COLO829 (cell line): ENCODE measurements around the gene VAT1L.

Experiments used
- DNase-seq: peaks from one replicate; pipeline ENCODE4 v3.0.0; 2012; ENCODE audit warnings: low spot score

The VAT1L gene, protein sequence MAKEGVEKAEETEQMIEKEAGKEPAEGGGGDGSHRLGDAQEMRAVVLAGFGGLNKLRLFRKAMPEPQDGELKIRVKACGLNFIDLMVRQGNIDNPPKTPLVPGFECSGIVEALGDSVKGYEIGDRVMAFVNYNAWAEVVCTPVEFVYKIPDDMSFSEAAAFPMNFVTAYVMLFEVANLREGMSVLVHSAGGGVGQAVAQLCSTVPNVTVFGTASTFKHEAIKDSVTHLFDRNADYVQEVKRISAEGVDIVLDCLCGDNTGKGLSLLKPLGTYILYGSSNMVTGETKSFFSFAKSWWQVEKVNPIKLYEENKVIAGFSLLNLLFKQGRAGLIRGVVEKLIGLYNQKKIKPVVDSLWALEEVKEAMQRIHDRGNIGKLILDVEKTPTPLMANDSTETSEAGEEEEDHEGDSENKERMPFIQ

DNA sequence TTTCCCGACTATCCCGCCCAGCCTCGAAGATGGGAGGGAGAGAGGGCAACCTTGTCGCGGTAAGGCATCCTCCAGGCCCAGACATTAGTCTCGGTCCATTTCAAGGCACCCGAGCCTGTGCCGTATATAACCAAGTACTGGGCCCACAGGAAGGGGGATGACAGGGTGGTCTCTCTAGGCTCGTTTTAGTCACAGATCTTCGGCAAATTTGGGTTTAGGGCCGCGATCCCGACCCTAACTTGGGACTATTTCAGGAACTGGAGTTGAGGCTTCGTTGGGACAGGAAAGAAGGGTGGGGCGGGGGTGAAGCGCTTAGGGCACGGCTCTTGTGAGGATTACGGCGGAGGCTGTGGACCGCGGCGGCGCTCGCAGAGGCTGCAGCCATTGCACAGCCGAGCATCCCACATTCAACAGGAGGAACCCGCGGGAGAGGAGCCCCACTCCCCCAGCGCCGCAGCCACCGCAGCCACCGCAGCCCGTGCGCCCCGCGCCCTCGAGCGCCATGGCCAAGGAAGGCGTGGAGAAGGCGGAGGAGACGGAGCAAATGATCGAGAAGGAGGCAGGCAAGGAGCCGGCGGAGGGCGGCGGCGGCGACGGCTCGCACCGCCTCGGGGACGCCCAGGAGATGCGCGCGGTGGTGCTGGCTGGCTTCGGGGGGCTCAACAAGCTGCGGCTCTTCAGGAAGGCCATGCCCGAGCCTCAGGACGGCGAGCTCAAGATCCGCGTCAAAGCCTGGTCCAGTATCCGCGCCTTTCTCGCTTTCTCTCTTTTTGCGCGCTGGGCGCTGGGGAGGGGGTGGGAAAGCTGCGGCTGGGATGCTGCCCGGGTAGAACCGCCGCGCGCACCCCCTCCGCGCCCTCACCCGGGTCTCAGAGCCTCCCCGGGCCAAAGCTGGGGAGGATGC is at the start of gene VAT1L:
Gene VAT1L, plus strand, starts transcription at position 384 of the 904 bp plus-strand sequence. Its CDS starts 119 bp downstream, at position 503.
- no peak for DNase-seq

DNA sequence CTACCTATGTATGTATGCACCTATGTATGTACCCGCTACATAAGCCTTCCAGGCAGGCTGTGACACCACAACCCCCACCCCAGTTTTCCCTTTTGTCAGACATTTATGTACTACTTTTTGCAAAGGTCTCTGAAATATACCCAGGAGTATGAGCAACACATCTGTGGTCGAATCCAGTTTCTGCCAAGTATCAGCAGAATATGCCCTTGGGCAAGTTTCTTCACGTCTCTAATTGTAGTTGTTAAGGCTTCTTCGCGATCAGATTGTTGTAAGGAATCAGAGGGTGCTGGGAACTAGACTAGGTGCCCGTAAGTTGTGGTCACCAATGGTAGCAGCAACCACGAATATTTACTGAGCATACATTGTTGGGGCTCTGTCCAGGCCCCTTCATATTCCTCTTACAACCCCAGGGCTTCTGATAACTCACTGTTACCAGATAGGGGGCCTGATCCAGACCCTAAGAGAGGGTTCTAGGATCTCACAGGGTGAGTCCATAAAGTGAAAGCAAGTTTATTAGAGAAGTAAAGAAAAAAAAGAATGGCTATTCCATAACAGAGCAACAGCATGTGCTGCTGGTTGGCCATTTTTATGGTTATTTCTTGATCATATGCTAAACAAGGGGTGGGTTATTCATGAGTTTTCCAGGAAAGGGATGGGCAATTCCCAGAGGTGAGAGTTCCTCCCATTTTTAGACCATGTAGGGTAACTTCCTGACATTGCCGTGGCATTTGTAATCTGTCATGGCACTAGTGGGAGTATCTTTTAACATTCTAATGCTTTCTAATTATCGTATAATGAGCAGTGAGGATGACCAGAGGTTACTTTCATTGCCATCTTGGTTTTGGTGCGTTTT is 49.4 kb upstream of the VAT1L start:
- DNase-seq = no peak

DNA sequence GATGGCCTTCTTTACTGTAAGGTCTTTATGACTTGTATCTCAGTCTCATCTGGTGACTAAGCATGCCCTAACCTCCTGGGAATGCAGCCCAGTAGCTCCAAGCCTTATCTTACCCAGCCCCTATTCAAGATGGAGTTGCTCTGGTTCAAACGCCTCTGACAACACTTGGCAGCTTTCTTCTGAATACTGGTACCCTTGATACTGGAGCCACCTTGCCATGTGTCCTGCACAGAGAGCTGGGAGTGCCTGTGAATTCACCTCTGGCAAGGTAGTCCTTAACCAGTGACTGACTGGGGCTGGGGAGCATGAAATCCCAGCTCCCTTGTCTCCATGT is 48.8 kb upstream of the VAT1L start:
- DNase-seq = no peak

DNA sequence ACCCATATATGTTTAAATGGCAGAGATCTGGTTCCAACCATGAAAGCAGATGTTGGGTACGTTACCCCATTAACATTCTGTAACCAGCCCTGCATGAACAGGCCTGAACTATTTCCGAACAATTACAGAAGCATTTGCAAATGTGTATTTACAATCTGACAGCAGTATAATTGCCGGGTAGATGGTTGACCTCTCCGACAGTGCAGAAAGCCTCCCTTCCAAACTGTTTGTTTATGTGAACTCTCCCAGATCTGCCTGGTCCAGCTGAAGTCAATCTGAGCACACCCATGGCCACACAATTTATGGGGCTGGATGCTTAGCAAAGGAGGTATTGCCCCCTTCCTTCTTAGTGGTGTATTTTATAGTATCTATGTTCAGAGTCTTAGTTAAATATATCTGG is 44.2 kb upstream of the VAT1L start:
- no peak for DNase-seq

DNA sequence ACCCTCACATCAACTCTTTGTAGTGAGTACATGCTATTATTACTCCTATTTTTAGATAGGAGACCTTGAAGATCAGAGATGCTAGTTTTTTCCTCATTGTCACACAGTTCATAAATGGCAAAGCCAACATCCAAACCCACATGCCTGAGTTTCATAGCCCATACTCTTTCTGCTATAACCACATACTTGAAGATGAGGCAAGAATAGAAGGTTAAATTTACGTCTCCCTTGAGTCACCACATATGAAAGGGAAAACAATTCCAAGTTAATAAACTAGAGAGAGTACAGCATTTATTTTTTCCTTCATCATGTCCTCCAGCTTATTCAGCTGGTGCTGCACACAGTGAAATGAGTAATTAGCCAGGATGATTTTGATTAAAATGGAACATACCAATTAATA is 42.4 kb upstream of the VAT1L start:
- no peak for DNase-seq

DNA sequence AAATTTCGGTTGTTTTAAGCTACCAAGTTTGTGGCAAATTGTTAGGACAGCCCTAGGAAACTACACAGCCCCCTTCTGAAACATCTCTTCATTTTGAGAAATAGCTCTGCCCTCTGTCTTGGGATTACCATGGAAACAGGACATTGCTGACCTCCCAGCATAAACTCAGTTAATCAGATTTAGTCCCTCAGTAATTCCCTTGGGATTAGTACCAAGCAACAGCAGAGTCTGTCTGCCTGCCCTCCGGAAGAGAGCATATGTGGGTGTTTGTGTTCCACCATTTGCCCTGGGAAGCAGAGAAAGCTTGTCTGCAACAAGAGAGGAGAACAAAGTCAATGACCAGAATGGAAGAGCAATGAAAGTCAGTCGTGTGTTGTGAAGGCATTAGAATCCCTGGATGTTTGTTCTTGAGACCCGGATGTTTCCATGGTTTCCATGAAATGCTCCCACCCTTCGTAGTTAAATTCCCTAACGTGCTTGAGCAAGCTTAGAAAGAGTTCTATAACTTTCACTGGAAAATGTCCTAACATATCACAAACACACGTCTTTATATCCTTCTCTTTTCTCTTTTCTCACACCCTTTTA is 39.9 kb upstream of the VAT1L start:
- DNase-seq = no peak

DNA sequence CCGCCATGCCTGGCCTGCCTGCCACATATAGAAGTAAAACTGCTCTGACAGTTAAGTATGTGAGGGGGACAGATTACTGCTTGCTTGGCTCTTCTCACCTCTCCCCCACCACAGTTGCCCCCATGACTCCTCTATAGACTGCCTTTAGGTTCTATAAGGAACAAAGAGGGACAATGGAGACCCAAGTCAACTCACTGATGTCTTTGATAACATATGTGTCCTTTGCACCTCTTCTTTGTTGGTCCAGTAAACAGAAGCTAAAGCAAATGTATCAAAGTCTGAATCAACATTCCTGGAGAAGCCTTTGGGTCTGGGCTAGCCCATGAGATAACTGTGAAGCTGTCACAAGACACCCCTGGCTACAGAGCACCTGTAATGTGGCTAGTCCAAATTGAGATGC is 38.9 kb upstream of the VAT1L start:
- DNase-seq = no peak

DNA sequence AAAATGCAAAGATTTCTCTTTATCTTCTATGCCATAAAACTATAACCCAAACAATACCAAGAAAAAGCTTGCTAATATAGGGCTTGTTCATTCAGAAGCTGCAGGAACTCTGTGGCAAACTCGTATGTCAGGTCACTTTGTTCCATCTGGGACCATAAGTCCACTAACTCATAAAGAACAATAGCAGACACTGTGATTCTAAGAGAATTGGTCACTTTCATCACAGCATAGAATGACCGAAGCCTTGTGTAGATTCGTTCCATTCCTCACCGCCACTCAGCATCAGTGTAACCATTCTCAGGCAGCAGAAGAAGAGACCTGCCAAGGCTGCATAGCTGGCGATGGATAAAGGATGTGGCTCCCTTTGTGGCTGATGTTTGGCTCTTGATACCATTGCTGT is 30.3 kb upstream of the VAT1L start:
- no peak for DNase-seq

DNA sequence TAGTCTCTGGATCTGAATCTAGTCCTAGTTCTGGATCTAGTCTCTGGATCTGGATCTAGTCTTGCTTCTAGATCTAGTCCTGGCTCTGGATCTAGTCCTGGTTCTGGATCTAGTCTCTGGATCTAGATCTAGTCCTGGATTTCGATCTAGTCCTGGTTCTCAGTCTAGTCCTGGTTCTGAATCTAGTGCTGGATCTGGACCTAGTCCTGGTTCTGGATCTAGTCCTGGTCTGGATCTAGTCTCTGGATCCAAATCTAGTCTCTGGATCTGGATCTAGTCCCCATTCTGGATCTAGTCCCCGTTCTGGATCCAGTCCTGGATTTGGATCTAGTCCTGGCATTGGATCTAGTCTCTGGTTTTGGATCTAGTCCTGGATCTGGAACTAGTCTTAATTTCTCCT is 29.9 kb upstream of the VAT1L start:
- no peak for DNase-seq

DNA sequence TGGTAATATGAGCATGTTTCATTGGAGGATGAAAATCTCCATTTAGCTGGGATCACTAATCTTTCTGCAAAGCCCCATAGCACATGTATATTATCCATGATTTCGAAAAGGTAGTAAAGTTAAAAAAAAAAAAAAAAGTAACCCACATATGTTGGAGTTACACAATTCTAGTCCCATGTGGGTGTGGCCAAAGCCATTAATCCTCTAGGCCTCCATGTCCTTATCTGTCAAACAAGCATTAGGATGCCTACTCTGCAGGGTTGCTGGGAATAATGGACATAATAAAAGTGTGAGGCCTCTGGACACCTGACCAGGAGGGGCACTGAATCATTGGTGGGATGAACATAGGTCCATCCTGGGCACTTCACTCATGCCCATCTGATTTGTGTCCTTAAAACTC is 29.2 kb upstream of the VAT1L start:
- DNase-seq = no peak

DNA sequence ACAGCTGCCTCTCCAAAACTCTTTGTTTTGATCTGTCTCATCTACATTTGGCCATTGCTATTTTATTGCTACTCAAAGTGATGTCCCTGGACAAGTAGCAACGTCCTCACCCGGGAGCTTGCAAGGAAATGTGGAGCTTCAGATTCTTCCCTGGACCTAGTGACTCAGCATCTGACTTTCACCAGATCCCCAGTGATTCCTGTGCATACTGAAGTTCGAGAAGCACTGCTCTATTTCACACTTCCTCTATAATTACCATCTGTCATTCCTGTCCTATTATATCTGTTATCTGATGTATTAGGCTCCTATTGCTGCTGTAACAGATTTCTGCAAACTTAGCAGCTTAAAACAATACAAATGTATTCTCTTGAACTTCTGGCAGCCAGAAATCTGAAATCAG is 28.5 kb upstream of the VAT1L start:
- no peak for DNase-seq

DNA sequence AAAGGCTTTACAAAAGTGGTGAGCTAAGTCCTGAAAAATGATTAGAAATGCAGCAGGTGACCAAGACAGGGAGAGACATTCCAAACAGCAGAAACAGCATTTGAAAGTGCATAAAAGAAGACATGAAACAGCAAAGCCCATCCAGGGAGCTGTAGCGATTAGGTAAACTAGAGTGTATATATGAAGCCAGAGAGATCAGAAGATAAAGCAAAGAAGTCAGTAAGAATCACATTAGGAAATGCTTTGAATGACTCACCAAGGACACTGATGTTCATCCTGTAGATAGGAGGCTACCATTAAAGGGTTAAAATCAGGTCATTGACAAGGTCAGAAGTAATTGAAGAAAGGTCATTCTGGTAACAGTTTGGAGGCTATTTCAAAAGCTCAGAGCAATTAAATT is 27.6 kb upstream of the VAT1L start:
- DNase-seq = no peak

DNA sequence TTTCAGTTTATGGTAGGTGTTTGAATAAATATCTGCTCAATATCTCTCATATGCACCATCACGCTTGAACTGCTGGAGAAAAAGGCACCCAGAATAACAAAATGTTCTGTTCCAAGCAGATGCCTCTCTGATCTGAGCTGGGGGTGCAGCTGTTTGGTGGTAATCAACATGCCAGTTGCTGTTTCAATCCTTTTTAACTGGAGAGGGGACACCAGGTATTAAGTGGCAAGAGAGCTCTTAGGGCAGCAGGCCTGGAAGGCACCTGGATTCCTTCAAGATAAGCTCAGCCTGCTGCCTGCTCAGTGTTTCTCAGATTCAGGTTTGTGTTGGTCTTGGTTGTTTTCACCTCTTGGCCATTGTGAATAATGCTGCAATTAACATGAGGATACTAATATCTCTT is 27.2 kb upstream of the VAT1L start:
- DNase-seq = no peak

DNA sequence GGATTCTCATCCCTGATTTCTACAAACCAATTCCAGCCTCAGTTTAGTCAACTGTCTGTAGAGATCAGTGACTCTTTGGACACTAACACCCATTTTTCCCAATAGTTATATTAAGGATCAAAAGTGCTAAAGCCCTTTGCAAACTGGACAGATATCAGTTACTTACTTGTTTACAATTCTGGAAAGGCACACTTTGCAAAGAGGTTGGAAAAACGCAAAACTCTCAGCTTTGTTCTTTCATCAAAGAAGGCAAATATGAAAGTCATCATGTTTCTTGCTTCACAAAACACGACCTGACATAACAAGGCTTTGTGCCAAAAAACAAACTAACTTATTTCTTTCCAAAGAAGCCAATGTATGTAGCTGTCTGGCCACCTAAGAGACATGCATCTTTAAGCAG is 26.1 kb upstream of the VAT1L start:
- DNase-seq = no peak

DNA sequence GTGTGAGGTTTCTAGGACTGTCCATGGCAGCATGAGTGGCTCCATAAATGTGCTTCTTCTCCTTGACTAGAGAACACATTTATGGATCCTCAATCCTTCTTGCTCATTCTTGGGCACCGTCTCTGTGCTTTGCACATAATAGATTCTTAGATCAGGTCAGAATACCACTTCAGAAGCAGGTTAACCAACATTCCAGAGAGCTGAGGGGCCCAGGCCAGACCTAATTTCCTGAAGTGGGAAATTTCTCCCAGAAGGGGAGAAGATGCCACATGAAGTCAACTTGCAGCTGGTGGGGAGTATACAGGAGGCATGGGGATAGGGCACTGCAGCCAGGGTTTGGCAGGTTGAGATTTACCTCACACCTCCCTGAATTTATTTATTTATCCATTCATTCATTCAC is 24.4 kb upstream of the VAT1L start:
- DNase-seq = no peak

DNA sequence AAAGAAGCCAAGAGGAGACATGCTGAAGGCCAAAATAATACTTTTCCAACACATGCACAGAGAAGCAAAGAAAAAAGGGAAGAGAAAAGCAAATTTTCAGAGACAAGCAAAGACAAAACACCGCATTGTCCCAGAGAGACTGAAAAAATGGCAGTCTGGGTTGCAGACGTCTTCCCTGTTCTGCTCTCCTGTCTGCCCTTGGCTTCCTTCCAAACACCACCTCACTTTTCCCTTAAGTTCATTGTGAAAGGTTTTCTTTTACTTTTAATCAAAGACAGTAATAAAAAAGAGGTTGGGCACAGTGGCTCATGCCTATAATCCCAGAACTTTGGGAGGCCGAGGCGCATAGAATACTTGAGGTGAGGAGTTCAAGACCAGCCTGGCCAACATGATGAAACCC is 21.2 kb upstream of the VAT1L start:
- DNase-seq = no peak

DNA sequence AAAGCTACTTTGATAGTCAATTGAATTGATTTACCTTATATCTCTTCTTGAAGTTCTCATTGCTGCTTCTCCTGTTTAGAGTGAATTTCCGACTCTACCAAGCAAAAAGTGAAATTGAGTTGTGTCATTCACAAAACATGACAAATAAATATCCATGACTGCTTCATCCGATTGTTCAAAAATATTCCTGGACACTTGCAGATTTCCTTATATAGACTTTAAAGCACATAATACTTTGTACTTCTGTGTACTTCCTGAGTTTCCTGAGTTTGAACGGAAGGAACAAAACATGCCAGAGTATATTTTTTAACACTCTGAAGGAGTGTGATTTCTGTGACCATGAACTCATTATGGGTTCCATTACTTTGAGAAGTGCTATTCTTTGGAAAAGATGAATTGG is 20.5 kb upstream of the VAT1L start:
- DNase-seq = no peak

DNA sequence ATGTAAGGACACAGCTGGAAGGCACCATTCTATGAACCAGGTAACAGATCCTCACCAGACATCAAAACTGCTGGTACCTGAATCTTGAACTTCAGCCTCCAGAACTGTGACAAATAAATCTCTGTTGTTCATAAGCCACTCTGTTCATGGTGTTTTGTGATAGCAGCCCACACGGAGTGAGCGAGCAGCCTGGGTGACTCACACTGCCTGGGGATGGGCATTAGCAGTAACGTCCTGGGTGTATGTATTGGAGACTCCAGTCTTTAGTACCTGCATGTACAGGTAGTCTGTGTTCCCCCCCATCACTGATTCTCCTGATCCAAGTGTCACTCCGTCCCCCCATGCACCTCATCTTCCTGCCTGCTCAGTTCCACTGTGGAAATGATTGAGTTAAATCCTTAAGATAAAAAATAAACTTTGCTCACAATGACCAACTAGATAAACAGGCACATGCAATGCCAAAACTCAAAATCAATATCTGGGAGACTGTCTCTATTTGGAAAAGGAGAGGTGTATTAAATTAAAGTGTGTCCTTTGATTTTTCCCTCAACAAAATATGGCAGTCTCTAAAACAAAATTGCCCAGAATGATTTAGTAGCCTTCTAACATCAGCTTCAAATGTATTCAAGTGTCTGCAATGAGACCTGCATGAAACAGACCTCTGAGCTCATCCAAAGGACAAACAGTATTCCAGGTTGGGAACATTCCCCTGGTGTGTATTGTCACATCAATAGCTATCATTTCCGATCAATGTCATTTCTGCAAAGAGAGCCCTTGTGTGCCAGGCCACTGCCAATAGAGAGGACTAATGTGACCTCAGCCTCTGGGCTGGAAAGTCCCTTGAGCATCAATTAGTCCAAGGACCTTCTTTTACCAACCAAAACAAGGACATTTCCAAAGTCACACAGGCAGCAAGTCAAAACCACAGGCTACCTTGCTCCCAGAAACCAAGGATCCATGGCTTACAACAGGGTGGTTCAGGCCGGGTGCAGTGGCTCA is 12.2 kb upstream of the VAT1L start:
- no peak for DNase-seq

DNA sequence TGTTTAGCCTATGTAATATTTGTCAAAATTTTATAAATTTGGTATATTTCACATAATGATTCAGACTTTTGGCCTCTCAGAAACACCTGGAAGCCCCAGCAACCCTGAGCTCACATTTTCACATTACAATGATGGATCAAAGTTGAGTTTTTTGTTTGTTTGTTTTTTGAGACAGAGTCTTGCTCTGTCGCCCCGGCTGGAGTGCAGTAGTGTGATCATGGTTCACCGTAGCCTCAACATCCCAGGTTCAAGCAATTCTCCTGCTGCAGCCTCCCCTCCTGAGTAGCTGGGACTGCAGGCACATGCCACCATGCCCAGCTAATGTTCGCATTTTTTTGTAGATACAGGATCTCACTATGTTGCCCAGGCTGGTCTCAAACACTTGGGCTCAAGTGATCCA is 10.6 kb upstream of the VAT1L start:
- no peak for DNase-seq

DNA sequence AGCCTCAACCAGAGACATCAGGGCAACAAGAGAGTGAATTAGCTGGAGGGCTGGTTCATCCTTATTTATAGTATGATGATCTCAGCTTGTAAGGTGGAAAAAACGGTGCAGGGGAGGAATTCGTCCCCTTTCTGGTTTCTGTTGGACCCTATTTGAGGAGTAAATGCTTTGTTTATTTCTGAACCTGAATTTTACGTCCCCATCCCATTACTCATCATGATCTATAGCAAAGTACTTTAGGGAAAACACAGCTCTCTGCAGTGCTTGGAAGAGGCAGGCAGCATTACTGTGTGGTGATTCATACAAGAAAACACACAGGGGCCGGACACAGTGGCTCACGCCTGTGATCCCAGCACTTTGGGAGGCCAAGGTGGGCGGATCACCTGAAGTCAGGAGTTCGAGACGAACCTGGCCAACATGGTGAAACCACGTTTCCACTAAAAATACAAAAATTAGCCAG is 8.0 kb upstream of the VAT1L start:
- no peak for DNase-seq

DNA sequence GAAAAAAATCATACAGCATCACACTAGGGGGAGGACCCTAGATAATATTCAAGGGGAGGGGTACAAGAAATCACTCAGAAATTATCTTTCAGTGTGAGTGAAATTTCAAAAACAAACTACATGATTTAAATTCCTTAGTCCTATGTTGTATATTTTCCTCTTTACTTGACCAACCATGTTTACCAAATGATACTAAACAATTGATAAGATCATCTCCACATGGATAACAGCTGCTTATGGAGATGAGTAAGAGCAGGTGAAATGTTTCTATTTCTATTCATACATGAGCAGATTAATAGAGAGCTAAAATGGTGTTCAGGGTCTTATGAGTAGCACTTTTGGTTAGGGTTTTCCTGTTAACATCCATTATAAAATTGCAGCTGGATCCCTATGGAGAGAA is 7.3 kb upstream of the VAT1L start:
- no peak for DNase-seq
